ENCODE data around the gene CACFD1. TPM values are rescaled to one million over a fixed set of nuclear protein-coding genes. Genes with fewer than 3 reads are reported as not detected.

CACFD1 gene
- total and polyA plus RNA-seq, 2 of the 13 experiments (the other 11 are each of a cell fraction or from before 2014, with no cell fraction given): 13.8 to 14.6 TPM

DNA sequence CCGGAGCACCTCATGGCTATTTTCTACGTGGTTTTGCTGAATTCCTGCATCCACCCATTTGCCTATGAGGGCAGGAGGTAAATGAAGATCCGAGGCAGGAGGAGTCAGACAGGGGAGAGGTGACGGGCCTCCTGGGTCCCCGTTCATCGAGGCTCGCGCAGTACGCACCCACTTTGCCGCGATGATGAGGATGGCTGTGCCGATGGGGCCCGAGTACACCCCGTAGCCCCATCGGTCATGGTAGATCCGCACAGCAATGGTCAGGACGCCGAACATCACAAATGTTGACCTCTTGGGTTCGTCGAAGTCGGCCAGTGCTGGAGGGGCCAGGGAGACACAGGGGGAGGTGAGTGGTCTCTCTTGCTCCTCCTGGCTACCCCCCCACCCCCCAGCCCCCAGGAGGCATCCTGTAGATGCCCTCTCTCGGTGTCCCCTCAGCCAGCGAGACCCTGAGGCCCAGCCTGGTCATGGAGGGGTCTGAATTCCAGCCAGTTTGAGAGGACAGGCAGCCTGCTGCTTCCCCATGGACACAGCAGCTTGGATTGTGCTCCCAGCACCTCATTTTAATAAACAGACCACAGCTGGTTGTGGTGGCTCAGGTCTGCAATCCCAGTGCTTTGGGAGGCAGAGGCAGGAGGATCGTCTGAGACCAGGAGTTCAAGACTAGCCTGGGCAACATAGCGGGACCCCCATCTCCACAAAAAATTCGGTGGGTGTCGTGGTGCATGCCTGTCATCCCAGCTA is 59.1 kb downstream of the CACFD1 start:
- ATAC-seq: no peak
- POLR2A ChIA-PET: no interaction called here

More for the DNA sequence above, 59.1 kb downstream of the CACFD1 start:
- intact Hi-C loops (cut with micrococcal nuclease; ENCODE audit: unreplicated experiment): no loop called here
- Histone ChIP-seq H3K79me2 (ENCODE audit: insufficient read depth, low read length) (no peaks in the 10 kb centered on the region), H3K4me1 (ENCODE audit: insufficient read depth, low read length) (peaks cover 34% of the 10 kb centered on the region), H3K4me3 (replicated peaks in 1 of 3; ENCODE audit: insufficient read depth in 1 of 3, low read depth in 2 of 3, low read length in 3 of 3) (no peak overlapping the region), H2AFZ (ENCODE audit: low read length) (no peak overlapping the region), H3K9me3 (ENCODE audit: low read length) (no peaks in the 10 kb centered on the region), H3K27me3 (ENCODE audit: control insufficient read depth in 1 of 2, insufficient read depth in 2 of 2, low read length in 2 of 2) (peaks cover 15 to 86% of the 10 kb centered on the region in 2 experiments; a peak in 4 of 5 replicates), H3K27ac (ENCODE audit: extremely low read length, insufficient read depth, low read length) (no peak overlapping the region), H3K9ac (ENCODE audit: insufficient read depth, low read depth, low read length) (no peak overlapping the region), H3K4me2 (ENCODE audit: low read depth, low read length) (no peak overlapping the region), H4K20me1 (ENCODE audit: insufficient read depth, low read length) (no peaks in the 10 kb centered on the region), H3K36me3 (replicated peaks in 1 of 2; ENCODE audit: control insufficient read depth in 1 of 2, insufficient read depth in 2 of 2, low read length in 2 of 2) (no peaks in the 10 kb centered on the region)
- CTCF ChIA-PET (ENCODE audit: low intra/inter-chr PET ratio, low total read pairs): no interaction called here
- FAIRE-seq (no peak), DNase-seq (ENCODE audit: low spot score) (no peak)
- no TSS peak for BruUV-seq (replicated peaks)
- 67% methylated on average over 20 of the region's 27 CpGs for WGBS (ENCODE audit: low lambda C conversion rate)
- TF ChIP-seq E2F2 (CRISPR knock-in tag; IDR thresholded peaks at IDR 0.05; ENCODE audit: borderline replicate concordance): no peak
- no peak for TF ChIP-seq HNRNPH1 (optimal IDR thresholded peaks at IDR 0.05; ENCODE audit: low read depth, low read length)
- TF ChIP-seq ZNF207 (IDR thresholded peaks at IDR 0.05; ENCODE audit: borderline replicate concordance): no peak
- TF ChIP-seq, protein P1, sequence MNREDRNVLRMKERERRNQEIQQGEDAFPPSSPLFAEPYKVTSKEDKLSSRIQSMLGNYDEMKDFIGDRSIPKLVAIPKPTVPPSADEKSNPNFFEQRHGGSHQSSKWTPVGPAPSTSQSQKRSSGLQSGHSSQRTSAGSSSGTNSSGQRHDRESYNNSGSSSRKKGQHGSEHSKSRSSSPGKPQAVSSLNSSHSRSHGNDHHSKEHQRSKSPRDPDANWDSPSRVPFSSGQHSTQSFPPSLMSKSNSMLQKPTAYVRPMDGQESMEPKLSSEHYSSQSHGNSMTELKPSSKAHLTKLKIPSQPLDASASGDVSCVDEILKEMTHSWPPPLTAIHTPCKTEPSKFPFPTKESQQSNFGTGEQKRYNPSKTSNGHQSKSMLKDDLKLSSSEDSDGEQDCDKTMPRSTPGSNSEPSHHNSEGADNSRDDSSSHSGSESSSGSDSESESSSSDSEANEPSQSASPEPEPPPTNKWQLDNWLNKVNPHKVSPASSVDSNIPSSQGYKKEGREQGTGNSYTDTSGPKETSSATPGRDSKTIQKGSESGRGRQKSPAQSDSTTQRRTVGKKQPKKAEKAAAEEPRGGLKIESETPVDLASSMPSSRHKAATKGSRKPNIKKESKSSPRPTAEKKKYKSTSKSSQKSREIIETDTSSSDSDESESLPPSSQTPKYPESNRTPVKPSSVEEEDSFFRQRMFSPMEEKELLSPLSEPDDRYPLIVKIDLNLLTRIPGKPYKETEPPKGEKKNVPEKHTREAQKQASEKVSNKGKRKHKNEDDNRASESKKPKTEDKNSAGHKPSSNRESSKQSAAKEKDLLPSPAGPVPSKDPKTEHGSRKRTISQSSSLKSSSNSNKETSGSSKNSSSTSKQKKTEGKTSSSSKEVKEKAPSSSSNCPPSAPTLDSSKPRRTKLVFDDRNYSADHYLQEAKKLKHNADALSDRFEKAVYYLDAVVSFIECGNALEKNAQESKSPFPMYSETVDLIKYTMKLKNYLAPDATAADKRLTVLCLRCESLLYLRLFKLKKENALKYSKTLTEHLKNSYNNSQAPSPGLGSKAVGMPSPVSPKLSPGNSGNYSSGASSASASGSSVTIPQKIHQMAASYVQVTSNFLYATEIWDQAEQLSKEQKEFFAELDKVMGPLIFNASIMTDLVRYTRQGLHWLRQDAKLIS (CRISPR knock-in tag; IDR thresholded peaks at IDR 0.05): no peak
- TF ChIP-seq NFKBIZ (CRISPR knock-in tag; IDR thresholded peaks at IDR 0.05): no peak
- peak; percentile 48; the same call in 1 of the 2 replicates for TF ChIP-seq ZNF770 (CRISPR knock-in tag; IDR thresholded peaks at IDR 0.05)
- TF ChIP-seq KDM1A (CRISPR knock-in tag; IDR thresholded peaks at IDR 0.05): no peak
- in situ Hi-C loops (cut with HindIII; ENCODE audit: extremely low pct_ligation_motif_present, low pct_unique_long_range_greater_than_20kb): no loop called here

All from HepG2 (cell line).